ENCODE measurements around the gene NLGN4X. TPM values are rescaled to one million over a fixed set of nuclear protein-coding genes. Genes with fewer than 3 reads are reported as not detected.

Gene NLGN4X
- total and polyA plus RNA-seq, 3 experiments from 2014 or later, result 0.21 TPM; not detected in 2

DNA sequence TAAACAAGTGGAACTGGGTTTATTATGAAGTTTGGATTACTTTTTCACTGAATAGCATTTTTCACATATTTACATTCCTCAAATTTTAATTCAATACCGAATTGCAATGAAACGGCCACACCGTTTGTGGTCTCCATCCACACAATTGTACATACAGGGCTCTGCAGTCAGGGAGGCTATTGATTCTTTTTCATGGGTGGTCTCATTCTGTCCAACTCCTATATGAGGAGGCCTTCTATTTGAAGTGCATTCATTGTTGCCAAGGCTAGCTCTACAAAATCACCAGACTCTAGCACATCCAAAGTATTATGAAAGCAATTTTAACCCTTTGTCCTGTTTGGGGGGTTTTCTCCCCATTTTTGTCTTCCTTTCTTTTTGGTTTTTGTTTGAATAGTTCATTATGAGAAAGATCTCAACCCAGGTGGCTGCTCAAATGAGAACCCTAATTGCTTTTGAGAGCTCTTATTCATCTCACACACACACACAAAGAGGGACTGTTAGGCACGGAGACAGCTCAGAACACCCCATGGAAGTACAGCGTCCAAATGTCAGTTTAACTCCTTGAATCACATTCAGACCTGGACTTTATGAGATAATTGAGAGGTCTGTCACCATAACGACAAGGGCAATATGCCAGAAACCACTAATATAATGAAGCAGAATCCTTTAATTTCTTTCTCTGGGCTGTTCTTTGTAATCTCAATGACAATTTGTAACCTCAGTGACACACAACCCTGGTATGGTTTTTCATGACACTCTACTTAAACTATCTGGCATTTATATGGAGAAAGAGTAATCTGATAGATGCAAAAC is 79.4 kb downstream of the NLGN4X start:
- Mint-ChIP-seq H3K27me3 (peaks cover 0 to 2% of the 10 kb centered on the region in 2 donors), H3K9me3 (peaks cover 0 to 11% (median 3%) of the 10 kb centered on the region in 5 donors), H3K4me3 (no peak overlapping the region), H3K27ac (no peak overlapping the region), H3K4me1 (no peaks in the 10 kb centered on the region), H3K36me3 (no peaks in the 10 kb centered on the region)
- H3K27ac ChIP-seq (ENCODE audit: low read depth, low read length), result no peak overlapping the region
- no peak overlapping the region for H3K4me3 ChIP-seq (ENCODE audit: low read length)
- POLR2A ChIA-PET, result no interaction called here
- no peaks in the 10 kb centered on the region for H3K9me3 ChIP-seq (ENCODE audit: low read length)
- CTCF ChIA-PET, result no interaction called here
- no peak for DNase-seq
- no peaks in the 10 kb centered on the region for H3K4me1 ChIP-seq (ENCODE audit: insufficient read depth, low read length)
- no peaks in the 10 kb centered on the region for H3K27me3 ChIP-seq (ENCODE audit: insufficient read depth, low read length, poor library complexity, severe bottlenecking)
- H3K36me3 ChIP-seq (ENCODE audit: insufficient read depth, low read length), result no peaks in the 10 kb centered on the region

DNA sequence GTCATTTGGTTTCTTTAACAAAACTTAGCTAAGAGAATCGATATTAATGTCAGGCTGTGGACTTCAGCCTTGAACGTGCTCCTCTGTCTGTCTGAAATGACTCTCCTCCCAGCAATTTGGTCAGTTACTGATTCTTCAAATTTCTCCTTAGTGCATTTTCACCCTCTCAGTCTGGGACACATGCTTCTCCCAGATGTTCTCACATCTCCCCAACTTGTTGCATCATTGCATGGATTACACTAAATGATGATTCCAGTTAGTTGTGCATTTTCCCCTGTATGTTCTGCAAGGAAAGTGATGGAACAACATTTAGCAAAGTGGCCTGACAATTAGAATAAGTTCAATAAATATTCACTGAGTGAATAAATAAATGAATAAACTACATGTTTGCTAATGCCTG is 94.4 kb downstream of the NLGN4X start:
- Histone ChIP-seq H3K4me1 (ENCODE audit: insufficient read depth, low read length) (no peaks in the 10 kb centered on the region), H3K36me3 (ENCODE audit: insufficient read depth, low read length) (no peaks in the 10 kb centered on the region), H3K27me3 (ENCODE audit: insufficient read depth, low read length, poor library complexity, severe bottlenecking) (no peaks in the 10 kb centered on the region), H3K4me3 (ENCODE audit: low read length) (no peak overlapping the region), H3K27ac (ENCODE audit: low read depth, low read length) (no peak overlapping the region), H3K9me3 (ENCODE audit: low read length) (no peaks in the 10 kb centered on the region)
- Mint-ChIP-seq H3K27me3 (no peaks in the 10 kb centered on the region), H3K4me3 (no peak overlapping the region), H3K9me3 (peaks cover 0 to 8% (median 2%) of the 10 kb centered on the region in 5 donors), H3K36me3 (no peaks in the 10 kb centered on the region), H3K4me1 (no peaks in the 10 kb centered on the region), H3K27ac (no peak overlapping the region)
- ChIA-PET POLR2A (no interaction called here), CTCF (no interaction called here)
- no peak for DNase-seq

DNA sequence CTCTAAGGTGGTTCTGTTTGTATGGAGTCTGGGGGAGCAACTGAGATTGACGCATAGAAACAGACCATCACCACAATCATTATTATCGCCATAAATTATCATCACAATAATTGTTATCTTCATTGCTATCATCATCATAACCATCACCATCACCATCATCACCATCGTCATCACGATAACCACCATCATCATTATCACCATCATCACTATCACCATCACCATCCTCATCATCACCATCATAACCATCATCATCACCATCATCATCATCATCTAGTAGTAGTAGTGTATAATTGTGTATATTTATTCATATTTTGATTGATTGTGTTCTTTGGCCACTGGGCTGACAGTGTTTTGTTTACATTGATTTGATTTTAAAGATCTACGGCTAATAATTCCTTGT is 95.7 kb downstream of the NLGN4X start:
- no peaks in the 10 kb centered on the region for H3K9me3 ChIP-seq (ENCODE audit: low read length)
- Mint-ChIP-seq H3K27me3 (no peaks in the 10 kb centered on the region), H3K9me3 (peaks cover 0 to 5% (median 2%) of the 10 kb centered on the region in 5 donors), H3K36me3 (no peaks in the 10 kb centered on the region), H3K27ac (no peak overlapping the region), H3K4me1 (no peaks in the 10 kb centered on the region), H3K4me3 (no peak overlapping the region)
- no peak for DNase-seq
- H3K27ac ChIP-seq (ENCODE audit: low read depth, low read length), result no peak overlapping the region
- no peaks in the 10 kb centered on the region for H3K27me3 ChIP-seq (ENCODE audit: insufficient read depth, low read length, poor library complexity, severe bottlenecking)
- H3K4me1 ChIP-seq (ENCODE audit: insufficient read depth, low read length), result no peaks in the 10 kb centered on the region
- no peak overlapping the region for H3K4me3 ChIP-seq (ENCODE audit: low read length)
- H3K36me3 ChIP-seq (ENCODE audit: insufficient read depth, low read length), result no peaks in the 10 kb centered on the region
- POLR2A ChIA-PET, result no interaction called here
- CTCF ChIA-PET, result no interaction called here

DNA sequence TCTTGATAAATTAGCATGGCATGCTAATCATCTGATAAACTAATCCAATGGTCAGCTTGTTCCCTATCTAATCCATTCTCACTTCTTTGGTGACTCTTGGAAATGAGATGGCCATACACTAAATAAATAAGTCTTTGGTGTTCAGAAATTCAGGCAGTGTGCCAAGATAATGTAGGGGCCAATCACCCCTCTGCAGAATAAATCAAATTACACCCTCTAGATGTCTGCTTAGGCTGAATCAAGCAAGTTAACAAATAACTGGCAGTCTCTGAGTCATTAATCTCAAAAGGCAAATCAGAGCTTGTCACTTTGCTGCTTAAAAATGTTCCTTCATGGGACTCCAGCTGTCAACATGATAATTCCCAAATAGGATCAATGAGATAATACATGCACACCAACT is 97.4 kb downstream of the NLGN4X start:
- H3K4me1 Mint-ChIP-seq, result no peaks in the 10 kb centered on the region
- no peak overlapping the region for H3K27ac ChIP-seq (ENCODE audit: low read depth, low read length)
- peaks cover 0 to 3% (median 2%) of the 10 kb centered on the region in 5 donors for H3K9me3 Mint-ChIP-seq
- no peaks in the 10 kb centered on the region for H3K36me3 Mint-ChIP-seq
- no peaks in the 10 kb centered on the region for H3K27me3 ChIP-seq (ENCODE audit: insufficient read depth, low read length, poor library complexity, severe bottlenecking)
- no peak overlapping the region for H3K27ac Mint-ChIP-seq
- no peaks in the 10 kb centered on the region for H3K4me1 ChIP-seq (ENCODE audit: insufficient read depth, low read length)
- no peaks in the 10 kb centered on the region for H3K9me3 ChIP-seq (ENCODE audit: low read length)
- ChIA-PET CTCF (no interaction called here), POLR2A (no interaction called here)
- H3K4me3 ChIP-seq (ENCODE audit: low read length), result no peak overlapping the region
- no peak for DNase-seq
- H3K27me3 Mint-ChIP-seq, result no peaks in the 10 kb centered on the region
- no peak overlapping the region for H3K4me3 Mint-ChIP-seq
- no peaks in the 10 kb centered on the region for H3K36me3 ChIP-seq (ENCODE audit: insufficient read depth, low read length)

DNA sequence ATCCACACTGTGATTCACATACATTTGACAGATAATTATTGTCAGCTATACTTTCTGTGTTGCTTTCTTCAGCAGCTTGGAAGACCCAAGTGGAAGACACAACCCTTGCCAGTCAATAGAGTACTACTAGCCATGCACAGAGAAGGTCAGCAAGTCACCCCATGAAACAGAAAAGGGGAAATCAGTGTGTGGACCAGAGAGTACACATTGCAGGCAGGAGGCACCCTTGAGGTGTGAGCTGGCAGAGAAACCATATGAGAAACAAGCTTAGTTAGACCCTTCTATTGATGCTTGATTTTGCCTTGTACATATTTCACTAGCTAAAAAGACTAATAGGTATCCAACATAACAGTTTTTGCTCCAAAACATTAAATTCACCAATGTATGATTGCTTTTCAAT is 99.5 kb downstream of the NLGN4X start:
- no peaks in the 10 kb centered on the region for H3K4me1 Mint-ChIP-seq
- H3K36me3 Mint-ChIP-seq, result no peaks in the 10 kb centered on the region
- DNase-seq, result no peak
- no peaks in the 10 kb centered on the region for H3K27me3 Mint-ChIP-seq
- no peaks in the 10 kb centered on the region for H3K4me1 ChIP-seq (ENCODE audit: insufficient read depth, low read length)
- ChIA-PET CTCF (no interaction called here), POLR2A (no interaction called here)
- H3K9me3 Mint-ChIP-seq, result peaks cover 0 to 4% (median 0%) of the 10 kb centered on the region in 5 donors
- H3K4me3 Mint-ChIP-seq, result no peak overlapping the region
- H3K27ac ChIP-seq (ENCODE audit: low read depth, low read length), result no peak overlapping the region
- H3K4me3 ChIP-seq (ENCODE audit: low read length), result no peak overlapping the region
- H3K36me3 ChIP-seq (ENCODE audit: insufficient read depth, low read length), result no peaks in the 10 kb centered on the region
- no peak overlapping the region for H3K27ac Mint-ChIP-seq
- no peaks in the 10 kb centered on the region for H3K9me3 ChIP-seq (ENCODE audit: low read length)
- no peaks in the 10 kb centered on the region for H3K27me3 ChIP-seq (ENCODE audit: insufficient read depth, low read length, poor library complexity, severe bottlenecking)

DNA sequence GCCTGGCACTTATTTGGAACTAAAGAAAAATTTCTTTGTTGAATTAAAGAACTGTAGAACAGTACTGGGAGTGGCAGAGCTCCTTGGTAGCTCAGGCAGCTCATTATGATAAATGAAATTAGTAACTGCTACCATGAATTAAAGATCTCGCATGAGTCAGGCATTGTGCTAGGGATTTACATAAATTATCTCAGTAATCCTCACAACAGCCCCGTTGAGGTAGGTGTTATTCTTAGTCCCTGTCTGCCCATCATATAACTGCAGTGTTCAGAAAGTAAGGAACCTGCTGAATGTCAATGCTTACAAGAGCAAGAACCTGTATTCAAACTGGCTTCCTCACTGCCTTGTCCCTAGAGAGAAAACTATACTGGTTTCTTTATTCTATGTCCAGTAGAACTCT is 108.3 kb downstream of the NLGN4X start:
- Mint-ChIP-seq H3K4me1 (no peaks in the 10 kb centered on the region), H3K27me3 (peaks cover 0 to 2% of the 10 kb centered on the region in 2 donors), H3K9me3 (peaks cover 0 to 16% (median 12%) of the 10 kb centered on the region in 5 donors), H3K4me3 (no peak overlapping the region), H3K36me3 (no peaks in the 10 kb centered on the region), H3K27ac (no peak overlapping the region)
- ChIA-PET CTCF (no interaction called here), POLR2A (no interaction called here)
- Histone ChIP-seq H3K36me3 (ENCODE audit: insufficient read depth, low read length) (no peaks in the 10 kb centered on the region), H3K27ac (ENCODE audit: low read depth, low read length) (no peak overlapping the region), H3K4me1 (ENCODE audit: insufficient read depth, low read length) (no peaks in the 10 kb centered on the region), H3K9me3 (ENCODE audit: low read length) (no peaks in the 10 kb centered on the region), H3K4me3 (ENCODE audit: low read length) (no peak overlapping the region), H3K27me3 (ENCODE audit: insufficient read depth, low read length, poor library complexity, severe bottlenecking) (no peaks in the 10 kb centered on the region)
- no peak for DNase-seq

DNA sequence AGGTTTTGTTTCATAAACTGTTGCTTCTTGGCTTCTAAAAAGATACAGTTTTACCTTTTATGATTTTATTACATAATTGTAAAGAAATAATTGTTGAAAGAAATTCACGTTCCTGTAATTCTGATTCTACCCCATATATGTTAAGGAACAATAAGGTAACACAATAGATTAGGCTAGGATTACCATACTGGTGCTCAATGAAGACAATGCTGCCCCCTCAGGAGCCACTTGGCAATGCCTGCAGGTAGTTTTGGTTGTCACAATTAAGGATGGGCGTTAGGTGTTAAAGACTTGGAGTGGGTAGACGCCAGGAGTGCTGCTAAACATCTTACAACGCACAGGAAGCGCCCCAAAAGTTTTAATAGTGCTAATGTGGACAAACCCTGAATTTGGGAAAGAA is 133.2 kb downstream of the NLGN4X start:
- no peaks in the 10 kb centered on the region for H3K4me1 ChIP-seq (ENCODE audit: insufficient read depth, low read length)
- no peak overlapping the region for H3K27ac Mint-ChIP-seq
- POLR2A ChIA-PET, result no interaction called here
- H3K36me3 Mint-ChIP-seq, result no peaks in the 10 kb centered on the region
- no peak overlapping the region for H3K4me3 Mint-ChIP-seq
- H3K4me1 Mint-ChIP-seq, result no peaks in the 10 kb centered on the region
- no peak for DNase-seq
- CTCF ChIA-PET, result no interaction called here
- no peak overlapping the region for H3K4me3 ChIP-seq (ENCODE audit: low read length)
- peaks cover 0 to 4% (median 3%) of the 10 kb centered on the region in 5 donors for H3K9me3 Mint-ChIP-seq
- H3K27me3 Mint-ChIP-seq, result no peaks in the 10 kb centered on the region
- H3K27ac ChIP-seq (ENCODE audit: low read depth, low read length), result no peak overlapping the region
- no peaks in the 10 kb centered on the region for H3K36me3 ChIP-seq (ENCODE audit: insufficient read depth, low read length)
- no peaks in the 10 kb centered on the region for H3K27me3 ChIP-seq (ENCODE audit: insufficient read depth, low read length, poor library complexity, severe bottlenecking)
- H3K9me3 ChIP-seq (ENCODE audit: low read length), result no peaks in the 10 kb centered on the region

DNA sequence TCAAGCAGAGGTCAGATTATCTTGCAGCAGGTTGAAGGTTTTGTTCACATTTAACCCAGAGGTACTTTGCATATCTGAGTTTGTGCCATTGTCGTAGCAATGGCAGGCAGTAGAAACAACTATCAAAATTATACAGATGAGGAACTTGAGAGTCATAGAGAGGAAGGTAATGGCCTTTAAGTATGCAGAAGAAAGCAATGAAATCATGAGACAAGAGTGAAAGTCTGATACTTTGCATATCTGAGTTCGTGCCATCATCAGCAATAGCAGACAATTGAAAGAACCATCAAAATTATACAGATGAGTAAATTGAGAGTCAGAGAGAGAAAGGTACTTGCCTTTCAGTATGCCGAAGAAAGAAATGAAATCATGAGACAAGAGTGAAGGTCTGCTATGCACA is 154.1 kb downstream of the NLGN4X start:
- POLR2A ChIA-PET, result no interaction called here
- no peaks in the 10 kb centered on the region for H3K4me1 ChIP-seq (ENCODE audit: insufficient read depth, low read length)
- H3K4me3 Mint-ChIP-seq, result no peak overlapping the region

More for the DNA sequence above, 154.1 kb downstream of the NLGN4X start:
- H3K4me3 ChIP-seq (ENCODE audit: low read length), result no peak overlapping the region
- DNase-seq, result no peak
- Mint-ChIP-seq H3K27me3 (no peaks in the 10 kb centered on the region), H3K36me3 (no peaks in the 10 kb centered on the region), H3K4me1 (no peaks in the 10 kb centered on the region), H3K9me3 (peaks cover 0 to 11% (median 7%) of the 10 kb centered on the region in 5 donors), H3K27ac (no peak overlapping the region)
- H3K27me3 ChIP-seq (ENCODE audit: insufficient read depth, low read length, poor library complexity, severe bottlenecking), result no peaks in the 10 kb centered on the region
- no peak overlapping the region for H3K27ac ChIP-seq (ENCODE audit: low read depth, low read length)
- CTCF ChIA-PET, result no interaction called here
- H3K9me3 ChIP-seq (ENCODE audit: low read length), result no peaks in the 10 kb centered on the region
- H3K36me3 ChIP-seq (ENCODE audit: insufficient read depth, low read length), result no peaks in the 10 kb centered on the region

All from CD8-positive, alpha-beta memory T cell (primary cell).